Measurements from ENCODE around the gene TOX3. TPM values are rescaled to one million over a fixed set of nuclear protein-coding genes. Genes with fewer than 3 reads are reported as not detected.

The TOX3 gene
- total RNA-seq, 2 donors from 2014 or later = 4.8 to 8.5 TPM

- H3K27ac Mint-ChIP-seq = no peak overlapping the region
- no peaks in the 10 kb centered on the region for H3K36me3 Mint-ChIP-seq (ENCODE audit: low read depth)
- Histone ChIP-seq H3K27ac (ENCODE audit: low read depth, low read length) (no peak overlapping the region), H3K4me3 (ENCODE audit: low read length) (no peak overlapping the region), H3K27me3 (ENCODE audit: control insufficient read depth, insufficient read depth, low read length, poor library complexity, severe bottlenecking) (peaks cover 63% of the 10 kb centered on the region), H3K9ac (ENCODE audit: extremely low read depth, low read length, poor library complexity, severe bottlenecking) (no peak overlapping the region), H3K4me1 (ENCODE audit: control insufficient read depth, insufficient read depth, low read length) (no peaks in the 10 kb centered on the region), H3K36me3 (ENCODE audit: control insufficient read depth, insufficient read depth, low read length) (no peaks in the 10 kb centered on the region), H3K9me3 (ENCODE audit: control insufficient read depth, low read length) (no peaks in the 10 kb centered on the region)
- no peak for DNase-seq
- WGBS, 2 experiments (ENCODE audit: insufficient coverage in 1 of 2, insufficient read length in 1 of 2) = 93 to 95% methylated on average over 5 of the region's 6 CpGs
- H3K9me3 Mint-ChIP-seq = no peaks in the 10 kb centered on the region
- no peak for TF ChIP-seq CTCF (conservative IDR thresholded peaks at IDR 0.05)
- H3K4me1 Mint-ChIP-seq = peaks cover 33% of the 10 kb centered on the region
- H3K4me3 Mint-ChIP-seq = no peak overlapping the region
- peaks cover 61% of the 10 kb centered on the region for H3K27me3 Mint-ChIP-seq (ENCODE audit: insufficient read depth)
Measured at GRCh38 chr16:52496051-52496876, 50.7 kb downstream of the TOX3 start.

- Histone ChIP-seq H3K4me3 (ENCODE audit: low read length) (no peak overlapping the region), H3K9me3 (ENCODE audit: control insufficient read depth, low read length) (no peaks in the 10 kb centered on the region), H3K36me3 (ENCODE audit: control insufficient read depth, insufficient read depth, low read length) (no peaks in the 10 kb centered on the region), H3K27me3 (ENCODE audit: control insufficient read depth, insufficient read depth, low read length, poor library complexity, severe bottlenecking) (peaks cover 47% of the 10 kb centered on the region), H3K9ac (ENCODE audit: extremely low read depth, low read length, poor library complexity, severe bottlenecking) (no peak overlapping the region), H3K4me1 (ENCODE audit: control insufficient read depth, insufficient read depth, low read length) (no peaks in the 10 kb centered on the region), H3K27ac (ENCODE audit: low read depth, low read length) (no peak overlapping the region)
- Mint-ChIP-seq H3K4me1 (peaks cover 33% of the 10 kb centered on the region), H3K27ac (no peak overlapping the region), H3K27me3 (ENCODE audit: insufficient read depth) (peaks cover 48% of the 10 kb centered on the region), H3K36me3 (ENCODE audit: low read depth) (no peaks in the 10 kb centered on the region), H3K4me3 (no peak overlapping the region), H3K9me3 (no peaks in the 10 kb centered on the region)
- no peak for TF ChIP-seq CTCF (conservative IDR thresholded peaks at IDR 0.05)
- 92 to 93% methylated on average over 2 to 3 of the region's 3 CpGs for WGBS, 2 experiments (ENCODE audit: insufficient coverage in 1 of 2, insufficient read length in 1 of 2)
- DNase-seq = no peak
Measured at GRCh38 chr16:52494621-52495020, 52.3 kb downstream of the TOX3 start.

GRCh38 chr16:52494145-52494544 lies 52.8 kb downstream of the TOX3 start:
- WGBS, 2 experiments (ENCODE audit: insufficient coverage in 1 of 2, insufficient read length in 1 of 2) = 93 to 100% methylated on average over 1 to 4 of the region's 4 CpGs
- Histone ChIP-seq H3K27ac (ENCODE audit: low read depth, low read length) (no peak overlapping the region), H3K4me1 (ENCODE audit: control insufficient read depth, insufficient read depth, low read length) (no peaks in the 10 kb centered on the region), H3K36me3 (ENCODE audit: control insufficient read depth, insufficient read depth, low read length) (no peaks in the 10 kb centered on the region), H3K27me3 (ENCODE audit: control insufficient read depth, insufficient read depth, low read length, poor library complexity, severe bottlenecking) (peaks cover 43% of the 10 kb centered on the region), H3K4me3 (ENCODE audit: low read length) (no peak overlapping the region), H3K9ac (ENCODE audit: extremely low read depth, low read length, poor library complexity, severe bottlenecking) (no peak overlapping the region), H3K9me3 (ENCODE audit: control insufficient read depth, low read length) (no peaks in the 10 kb centered on the region)
- TF ChIP-seq CTCF (conservative IDR thresholded peaks at IDR 0.05) = no peak
- DNase-seq = no peak
- Mint-ChIP-seq H3K36me3 (ENCODE audit: low read depth) (no peaks in the 10 kb centered on the region), H3K9me3 (no peaks in the 10 kb centered on the region), H3K27me3 (ENCODE audit: insufficient read depth) (peaks cover 43% of the 10 kb centered on the region), H3K4me3 (no peak overlapping the region), H3K27ac (no peak overlapping the region), H3K4me1 (peaks cover 32% of the 10 kb centered on the region)

All from endodermal cell (in vitro differentiated cells).